ENCODE data around the gene EPB41L4B.
A peak's percentile ranks its signal among the peaks of the same experiment; 100 is the strongest.

The EPB41L4B gene

GRCh38 chr9:109191746-109192145 lies 129.1 kb downstream of the EPB41L4B start:
- no peak for DNase-seq

- no peak for DNase-seq
Measured at GRCh38 chr9:109190151-109190550, 130.7 kb downstream of the EPB41L4B start.

GRCh38 chr9:109186857-109187520 lies 133.9 kb downstream of the EPB41L4B start:
- no peak for DNase-seq

GRCh38 chr9:109182940-109183798 lies 137.7 kb downstream of the EPB41L4B start:
- DNase-seq: peak; percentile 55

- DNase-seq: no peak
Measured at GRCh38 chr9:109182550-109182939, 138.3 kb downstream of the EPB41L4B start.

GRCh38 chr9:109181284-109181683 lies 139.6 kb downstream of the EPB41L4B start:
- DNase-seq: no peak

- DNase-seq: no peak
Measured at GRCh38 chr9:109179801-109180523, 140.9 kb downstream of the EPB41L4B start.

- no peak for DNase-seq
Measured at GRCh38 chr9:109176963-109177362, 143.9 kb downstream of the EPB41L4B start.

- DNase-seq: no peak
Measured at GRCh38 chr9:109176386-109176785, 144.5 kb downstream of the EPB41L4B start.

GRCh38 chr9:109172935-109173334 lies 147.9 kb downstream of the EPB41L4B start:
- DNase-seq: no peak

- DNase-seq: no peak
Measured at GRCh38 chr9:109171926-109172325, 148.9 kb downstream of the EPB41L4B start.

- no peak for DNase-seq
Measured at GRCh38 chr9:109168170-109168569, 152.7 kb downstream of the EPB41L4B start.

- no peak for DNase-seq
Measured at GRCh38 chr9:109167716-109168115, 153.1 kb downstream of the EPB41L4B start.

- DNase-seq: no peak
Measured at GRCh38 chr9:109166771-109167601, 153.9 kb downstream of the EPB41L4B start, which contains the start of gene FRRS1L. Gene FRRS1L (minus strand): TSS chr9:109167249. CDS start chr9:109167138, 111 bp downstream.

GRCh38 chr9:109166171-109166770 lies 154.6 kb downstream of the EPB41L4B start:
- no peak for DNase-seq

- DNase-seq: no peak
Measured at GRCh38 chr9:109164042-109164441, 156.8 kb downstream of the EPB41L4B start.

- DNase-seq: no peak
Measured at GRCh38 chr9:109163194-109163593, 157.7 kb downstream of the EPB41L4B start.

- DNase-seq: no peak
Measured at GRCh38 chr9:109162677-109163076, 158.2 kb downstream of the EPB41L4B start.

- no peak for DNase-seq
Measured at GRCh38 chr9:109161471-109161870, 159.4 kb downstream of the EPB41L4B start.

- DNase-seq: no peak
Measured at GRCh38 chr9:109159583-109159982, 161.3 kb downstream of the EPB41L4B start.

GRCh38 chr9:109158651-109159050 lies 162.2 kb downstream of the EPB41L4B start:
- DNase-seq: no peak

GRCh38 chr9:109156708-109157107 lies 164.2 kb downstream of the EPB41L4B start:
- no peak for DNase-seq

Measured in 8988T (cell line).